Measurements from ENCODE around the gene ODC1.
"Not testable (repeated sequence)": the region's sequence is repeated elsewhere in the genome, so short reads cannot be mapped to it uniquely, and the experiment has no call there.

The ODC1 gene

DNA sequence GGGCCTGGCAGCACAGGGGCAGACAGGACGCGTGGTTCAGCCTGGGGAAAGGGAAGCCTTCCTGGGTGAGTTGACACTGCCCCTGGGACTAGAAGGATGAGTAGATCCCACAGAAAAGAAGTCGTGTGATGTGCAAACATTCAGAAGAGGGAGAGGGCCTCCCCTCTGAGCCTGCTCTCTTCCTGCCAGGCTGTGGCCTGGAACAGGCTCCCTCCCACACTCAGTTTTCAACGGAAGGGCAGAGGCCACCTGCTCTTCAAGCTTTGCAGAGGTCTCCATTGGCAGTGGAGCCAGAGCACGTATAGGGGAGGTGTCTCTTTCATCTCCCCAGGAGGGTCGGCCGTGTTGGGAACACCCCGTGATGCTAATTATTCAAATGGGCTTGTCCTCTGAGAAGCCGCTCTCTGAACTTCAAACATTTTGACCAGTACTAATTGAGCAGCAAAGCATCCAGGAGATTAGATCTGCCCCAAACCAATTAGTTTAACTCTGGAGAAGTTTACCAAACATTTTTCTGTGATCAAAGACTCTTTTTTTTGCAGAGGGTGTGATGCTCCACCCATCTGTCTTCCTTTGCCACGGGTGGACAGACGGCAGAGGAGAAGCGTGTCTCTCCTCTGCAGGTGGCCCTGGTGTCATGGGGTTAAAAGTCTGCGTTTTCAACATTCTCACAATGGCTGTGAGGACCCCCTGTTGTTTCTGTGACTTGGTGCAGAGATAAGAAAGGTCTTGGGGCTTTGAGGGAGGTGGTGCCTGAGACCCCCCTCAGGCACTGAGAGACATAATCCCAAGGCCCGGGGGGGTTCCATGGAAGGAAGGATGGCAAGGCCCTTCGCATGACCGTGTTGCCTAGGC, 29.5 kb upstream of the ODC1 start:
- DNase-seq, result peak; percentile 33

GRCh38 chr2:10476723-10477442, 28.8 kb upstream of the ODC1 start:
- no peak for DNase-seq

DNA sequence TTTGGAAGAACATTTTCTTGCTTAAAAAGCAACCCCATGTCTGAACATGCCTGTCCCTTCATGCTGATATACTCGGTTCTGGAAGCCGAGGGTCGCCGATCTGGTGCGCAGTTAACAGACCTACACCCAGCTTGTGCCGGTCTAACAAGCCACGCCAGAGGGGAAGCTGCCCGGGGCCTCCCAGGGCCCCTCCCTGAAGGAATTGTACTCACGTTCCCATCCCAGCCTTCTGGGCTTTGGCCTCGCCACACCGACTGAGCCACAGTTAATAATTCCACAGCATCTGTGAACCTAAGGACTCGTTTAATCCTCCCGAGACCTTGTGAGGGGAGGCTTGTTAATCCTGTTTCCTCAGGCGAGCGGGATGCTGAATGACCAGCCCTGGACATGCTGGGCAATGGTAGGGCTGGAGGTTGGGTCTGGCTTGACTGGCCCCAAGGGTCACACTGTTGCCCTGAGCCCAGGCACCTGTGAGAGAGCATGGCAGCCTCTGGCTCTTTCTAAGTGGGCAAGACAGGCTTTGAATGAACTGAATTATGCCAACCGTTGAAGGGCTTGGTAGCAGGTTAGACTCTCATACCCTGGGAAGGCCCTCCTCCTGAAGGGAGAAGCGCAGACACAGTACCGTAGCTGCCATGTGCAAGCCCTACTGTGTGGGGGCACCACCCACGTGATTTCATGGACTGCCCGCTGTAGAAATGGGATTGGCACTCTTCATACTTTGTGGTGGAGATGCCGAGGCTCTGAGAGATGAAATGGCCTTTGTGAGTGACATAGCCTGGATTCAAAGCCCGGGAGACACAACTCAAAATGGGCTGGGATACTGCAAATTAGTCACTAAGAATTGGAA, 27.9 kb upstream of the ODC1 start:
- DNase-seq, result no peak

DNA sequence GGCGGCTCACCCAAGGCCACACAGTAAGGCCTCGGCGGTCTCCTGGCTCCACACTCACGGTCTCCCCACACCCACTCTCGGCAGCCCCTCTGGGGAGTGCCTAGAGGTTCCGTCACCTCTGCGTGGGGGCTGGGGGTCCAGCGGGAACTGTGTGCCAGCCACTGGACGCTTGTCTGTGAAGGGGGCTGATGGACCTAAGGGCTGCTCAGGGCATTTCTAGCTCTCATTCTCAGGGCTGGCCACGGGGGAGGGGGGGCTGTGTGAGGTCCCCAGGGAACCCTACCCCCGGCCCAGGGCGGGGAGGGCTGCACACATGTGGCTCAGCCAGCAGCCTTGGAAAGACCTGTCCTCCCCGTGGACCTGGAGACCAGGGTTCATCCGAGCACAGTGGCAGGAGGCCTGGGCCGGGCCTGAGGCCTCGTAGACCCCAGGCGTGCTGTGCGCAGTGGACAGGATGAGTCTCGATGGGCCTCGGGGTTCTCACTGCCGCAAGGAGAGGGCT, 27.1 kb upstream of the ODC1 start:
- DNase-seq, result no peak

DNA sequence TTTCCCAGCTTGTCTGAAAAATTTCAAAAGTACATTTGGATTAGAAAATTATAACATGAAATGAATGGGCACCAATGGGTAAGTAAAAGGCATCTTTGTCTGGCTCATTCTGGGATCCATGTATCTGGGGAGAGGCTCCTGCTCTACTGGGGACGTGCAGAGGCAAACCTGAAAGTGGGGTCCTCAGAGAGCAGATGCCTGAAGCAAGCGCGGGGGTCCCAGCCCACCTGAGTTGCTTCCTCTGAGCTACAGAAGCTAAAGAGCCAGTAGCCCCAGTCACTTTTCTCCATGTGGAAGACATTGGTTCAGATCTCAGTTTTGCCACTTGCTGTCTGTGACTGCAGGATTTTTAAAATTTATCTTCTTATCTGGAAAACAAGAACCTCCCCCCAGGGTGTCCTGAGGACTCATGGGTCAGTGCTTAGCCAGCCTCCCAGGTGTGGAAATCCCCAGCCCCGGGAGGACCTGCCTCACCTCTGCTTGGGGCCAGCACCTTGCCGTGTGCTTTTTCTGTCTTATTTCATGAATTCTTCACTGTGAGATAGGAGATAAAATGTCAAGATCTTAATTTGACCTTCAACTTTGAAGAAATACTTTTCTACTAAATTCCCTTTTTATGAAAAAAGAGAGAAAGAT, 25.1 kb upstream of the ODC1 start:
- no peak for DNase-seq

- DNase-seq, result no peak
Measured at GRCh38 chr2:10471955-10472354, 23.8 kb upstream of the ODC1 start.

DNA sequence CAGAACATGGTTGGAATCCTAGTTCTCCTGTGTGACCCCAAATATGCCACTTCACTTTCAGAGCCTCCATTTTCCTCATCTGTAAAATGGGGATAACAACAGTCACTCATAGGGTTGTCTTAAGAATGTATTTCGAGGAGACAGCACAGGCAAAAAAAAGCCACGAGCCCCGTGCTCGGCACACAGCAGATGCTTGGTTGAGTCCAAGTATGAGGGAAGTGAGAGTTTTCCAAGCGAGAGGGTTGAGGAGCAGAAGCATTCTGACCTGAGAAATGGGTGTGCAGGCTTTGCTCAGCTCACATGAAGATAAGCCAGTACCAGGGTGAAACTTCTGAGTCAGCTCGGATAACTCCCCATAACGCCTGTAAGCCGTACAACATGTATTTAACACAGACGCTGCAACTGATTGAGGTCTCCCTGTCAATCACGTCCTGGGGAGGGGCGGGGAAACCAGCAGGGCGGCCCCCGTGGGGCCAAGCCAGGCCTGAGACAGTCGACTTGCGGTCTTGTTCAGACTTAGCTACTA, 23.0 kb upstream of the ODC1 start:
- no peak for DNase-seq

DNA sequence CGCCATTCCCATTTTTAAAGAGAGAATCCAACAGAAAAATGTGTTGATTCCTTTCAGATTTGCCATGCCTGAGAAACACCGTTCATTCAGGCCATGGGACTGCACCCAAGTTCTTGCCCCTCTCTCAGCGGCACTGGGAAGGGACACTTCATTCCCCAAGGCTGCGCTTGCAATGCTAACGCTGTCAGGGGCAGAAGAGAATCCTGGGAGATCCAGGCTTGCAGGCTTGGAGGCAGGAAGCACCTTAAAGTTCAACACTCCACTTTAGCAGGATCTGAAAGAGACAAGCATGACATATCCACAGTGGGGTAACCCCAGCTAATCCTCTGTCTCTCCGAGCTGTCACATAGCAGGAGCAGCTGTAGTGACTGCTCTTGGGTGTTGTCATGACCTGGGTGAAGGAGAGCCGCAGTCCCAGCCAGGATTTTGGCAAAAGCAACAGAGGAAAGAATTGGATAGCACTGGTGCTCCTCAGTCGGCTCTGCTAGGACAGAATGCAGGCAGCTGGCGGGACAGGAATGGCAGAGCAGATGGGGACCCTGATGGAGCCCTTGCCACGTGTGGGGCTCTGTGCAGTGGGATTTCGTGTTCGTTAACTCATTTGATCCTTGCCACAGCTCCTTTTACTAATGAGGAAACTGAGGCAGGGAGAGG, 22.0 kb upstream of the ODC1 start:
- no peak for DNase-seq

DNA sequence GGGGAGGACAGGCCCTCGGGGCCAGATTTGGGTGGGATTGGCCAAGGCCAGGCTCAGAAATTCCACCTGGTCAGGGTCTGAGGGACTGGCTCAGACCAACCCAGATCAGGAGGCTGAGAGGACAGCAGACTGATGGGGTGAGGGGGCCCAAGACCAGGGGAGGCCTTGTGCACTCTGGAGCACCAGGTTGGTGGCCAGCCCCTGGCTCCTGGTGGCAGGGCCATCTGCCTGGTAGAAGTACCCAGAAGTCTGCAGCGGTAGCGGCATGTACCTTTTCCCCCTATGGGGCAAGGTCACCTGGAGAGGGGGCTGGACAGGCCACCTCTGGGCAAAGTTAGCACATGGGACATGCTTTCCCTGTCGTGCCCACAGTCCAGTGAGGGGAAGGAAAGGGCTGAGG, 21.2 kb upstream of the ODC1 start:
- DNase-seq, result no peak

- DNase-seq, result no peak
Measured at GRCh38 chr2:10467401-10467800, 19.3 kb upstream of the ODC1 start.

DNA sequence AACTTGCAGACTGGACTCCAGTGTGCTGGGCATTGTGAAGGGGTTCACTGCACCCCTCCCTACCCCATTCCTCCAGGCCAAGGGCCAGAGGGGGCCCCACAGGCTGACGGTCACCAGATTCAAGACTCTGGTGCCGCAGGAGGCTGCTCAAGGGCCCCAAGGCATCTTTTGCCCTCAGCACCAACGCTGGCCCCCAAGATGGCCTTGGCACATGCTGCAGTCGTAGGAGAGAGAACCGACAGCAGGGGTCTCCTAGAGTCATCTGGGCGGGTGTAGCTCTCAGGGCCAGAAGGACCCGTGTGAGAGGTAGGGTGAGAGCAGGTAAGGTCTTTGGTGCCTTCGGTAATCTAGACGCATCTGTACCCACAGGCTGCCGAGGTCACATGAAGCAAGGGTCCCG, 18.7 kb upstream of the ODC1 start:
- no peak for DNase-seq

GRCh38 chr2:10465910-10466309, 17.8 kb upstream of the ODC1 start:
- no peak for DNase-seq

GRCh38 chr2:10462178-10463083, 14.3 kb upstream of the ODC1 start:
- no peak for DNase-seq

- no peak for DNase-seq
Measured at GRCh38 chr2:10460366-10460796, 12.3 kb upstream of the ODC1 start.

GRCh38 chr2:10457846-10458598, 9.9 kb upstream of the ODC1 start:
- no peak for DNase-seq

DNA sequence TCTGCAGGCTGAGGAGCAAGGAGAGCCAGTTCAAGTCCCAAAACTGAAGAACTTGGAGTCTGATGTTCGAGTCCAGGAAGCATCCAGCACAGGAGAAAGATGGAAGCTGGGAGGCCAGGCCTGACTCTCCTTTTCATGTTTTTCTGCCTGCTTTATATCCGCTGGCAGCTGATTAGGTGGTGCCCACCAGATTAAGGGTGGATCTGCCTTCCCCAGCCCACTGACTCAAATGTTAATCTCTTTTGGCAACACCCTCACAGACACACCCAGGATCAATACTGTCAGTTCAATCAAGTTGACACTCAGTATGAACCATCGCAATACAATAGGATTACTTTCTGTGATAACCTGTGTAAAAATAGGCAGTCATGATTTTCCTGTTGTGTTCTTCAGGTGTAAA, 9.1 kb upstream of the ODC1 start:
- DNase-seq, result not testable (repeated sequence)

DNA sequence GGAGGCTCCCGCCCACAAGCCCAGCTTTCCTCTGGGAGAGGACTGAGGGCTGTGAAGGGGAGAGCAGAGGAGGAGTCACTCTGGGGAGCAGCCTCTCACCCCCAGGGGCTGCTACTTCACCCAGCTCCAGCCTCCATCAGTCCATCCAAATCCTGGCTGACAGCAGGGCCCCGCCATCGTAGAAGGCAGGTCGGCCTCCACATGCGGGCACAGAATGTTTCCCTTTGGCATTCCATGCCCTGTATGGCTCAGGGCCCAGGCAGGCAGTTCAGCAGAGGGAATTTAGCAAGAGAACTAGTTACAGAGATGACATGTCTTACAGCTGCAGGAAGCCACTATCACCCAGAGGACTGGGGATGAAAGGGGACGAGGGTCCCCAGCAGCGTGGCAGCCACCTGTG, 6.4 kb upstream of the ODC1 start:
- DNase-seq, result peak; percentile 16

- no peak for DNase-seq
Measured at GRCh38 chr2:10453905-10454298, 5.8 kb upstream of the ODC1 start.

DNA sequence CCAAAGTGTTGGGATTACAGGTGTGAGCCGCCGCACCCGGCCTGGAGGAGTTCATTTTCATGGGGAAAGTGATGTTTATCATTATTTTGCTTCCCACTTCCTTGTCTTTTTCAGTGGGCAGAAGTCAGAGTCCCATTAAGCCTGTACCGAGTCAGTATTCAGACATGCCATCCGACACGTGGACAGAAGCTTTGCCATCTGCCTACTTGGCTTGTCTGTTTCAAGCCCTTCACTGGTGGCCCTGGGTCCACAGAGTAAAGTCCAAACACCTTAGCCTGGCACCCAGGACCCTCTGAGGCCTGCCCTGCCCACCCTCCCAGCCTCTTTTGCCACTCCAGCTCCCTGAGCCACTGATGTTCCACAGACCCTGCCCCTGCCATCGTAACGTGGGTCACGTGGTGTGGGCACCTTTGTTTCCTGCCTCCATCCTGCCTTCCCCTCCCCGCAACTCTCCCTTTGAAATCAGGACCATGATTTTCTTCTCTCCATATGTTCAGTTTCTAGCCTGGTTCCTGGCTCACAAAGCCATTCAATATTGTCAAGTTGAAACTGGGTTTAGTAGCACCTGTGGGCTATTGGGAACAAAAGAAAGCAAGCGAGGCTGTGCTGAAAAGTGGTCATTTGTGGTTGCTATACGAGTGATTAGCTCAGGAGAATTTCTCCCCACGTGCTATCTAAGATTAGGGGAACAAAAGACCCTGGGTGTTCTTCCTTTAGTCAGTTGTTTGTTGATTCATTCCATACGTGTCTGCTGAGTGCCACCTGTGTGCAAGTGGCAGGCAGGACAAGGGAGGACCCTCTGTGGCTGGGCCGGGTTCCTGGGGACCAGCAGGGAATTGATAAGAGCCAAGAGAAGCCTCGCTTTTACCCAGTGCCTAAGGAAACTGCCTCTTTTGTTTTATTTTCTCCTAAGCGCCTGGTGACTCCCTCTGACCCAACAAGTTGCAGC, 5.1 kb upstream of the ODC1 start:
- peak; percentile 71 for DNase-seq
